NK-92 (cell line): ENCODE results near the gene MSN.

Experiments
- DNase-seq: peaks from one replicate; lab custom pipeline; 2025; ENCODE audit not compliant: unreplicated experiment; lab: John Stamatoyannopoulos, UW

The MSN gene

DNA sequence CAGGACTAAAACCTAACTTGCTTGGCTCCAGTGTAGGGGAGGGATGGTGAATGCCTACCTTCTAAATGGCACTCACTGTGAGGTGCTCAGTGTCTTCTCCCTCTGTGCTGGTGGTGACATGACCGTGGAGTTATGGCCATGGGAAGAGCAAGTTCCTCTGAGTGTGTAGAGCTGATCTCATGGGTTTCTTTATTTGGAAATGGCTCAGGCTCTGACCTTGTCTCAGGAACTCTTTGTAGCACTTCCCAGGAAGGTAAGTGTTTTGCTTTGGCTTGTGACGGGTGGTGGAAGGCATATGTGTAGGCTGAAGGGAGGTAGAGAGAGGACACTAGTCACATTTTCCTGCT is 6.4 kb downstream of the MSN start:
- no peak for DNase-seq

DNA sequence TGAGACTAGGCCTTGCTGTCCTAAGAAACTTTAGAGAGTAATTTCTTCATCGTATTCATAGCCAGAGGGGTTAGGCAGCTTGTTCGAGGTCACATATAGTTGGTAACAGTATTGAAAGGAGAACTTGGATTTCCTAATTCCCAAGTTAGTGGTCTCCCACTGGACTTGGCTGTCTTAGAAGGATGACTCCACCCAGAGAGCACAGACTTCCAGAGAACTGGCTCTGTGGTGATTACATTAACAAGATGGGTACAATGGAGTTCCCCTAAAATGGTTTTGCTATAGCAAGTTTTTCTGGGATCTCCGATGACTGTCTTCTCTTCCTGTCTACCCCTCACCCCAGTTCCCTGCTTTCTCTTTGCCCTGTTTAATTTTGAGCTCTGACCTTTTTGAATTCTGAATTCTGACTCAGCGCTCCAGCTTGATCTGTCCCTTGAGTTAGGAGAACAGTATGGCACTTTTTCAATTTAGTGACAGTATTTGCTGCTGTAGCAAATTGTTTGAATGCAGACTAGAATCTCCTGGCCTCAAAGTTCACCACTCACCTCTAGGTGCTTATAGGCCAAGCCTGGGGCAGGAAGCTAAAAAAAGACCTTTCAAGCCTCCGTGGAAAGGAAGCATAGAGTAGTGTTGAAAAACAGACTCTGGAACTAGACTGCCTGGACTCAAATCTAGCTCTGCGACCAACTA is 6.9 kb downstream of the MSN start:
- DNase-seq = no peak

DNA sequence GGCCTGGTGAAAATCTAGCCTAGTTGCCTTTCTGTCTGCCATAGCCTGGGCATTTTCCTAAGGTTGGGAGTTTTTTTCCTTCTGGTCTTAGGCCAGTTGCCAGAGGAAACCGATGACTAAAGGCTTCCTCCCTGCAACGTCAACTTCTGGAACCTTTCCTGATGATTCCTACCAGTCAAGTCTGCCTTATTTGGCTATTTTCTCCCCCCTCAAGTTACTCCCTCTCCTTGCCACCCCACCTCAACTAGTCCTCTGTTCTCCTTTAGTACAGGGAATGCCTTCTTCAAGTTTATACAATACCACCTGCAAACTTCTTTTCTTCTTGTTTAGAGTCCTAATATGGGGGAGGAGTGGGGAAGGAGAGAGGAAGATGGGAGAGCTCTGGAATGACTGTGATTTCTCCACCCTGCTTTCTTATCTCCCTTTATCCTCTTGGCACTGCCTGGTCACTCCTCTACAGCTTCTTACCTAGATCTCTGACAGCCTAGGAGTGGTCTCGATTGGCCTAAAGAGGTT is 10.6 kb downstream of the MSN start:
- DNase-seq = no peak

GRCh38 chrX:65679071-65679540 is 11.7 kb downstream of the MSN start:
- no peak for DNase-seq

GRCh38 chrX:65681810-65682209 is 14.4 kb downstream of the MSN start:
- DNase-seq = no peak

DNA sequence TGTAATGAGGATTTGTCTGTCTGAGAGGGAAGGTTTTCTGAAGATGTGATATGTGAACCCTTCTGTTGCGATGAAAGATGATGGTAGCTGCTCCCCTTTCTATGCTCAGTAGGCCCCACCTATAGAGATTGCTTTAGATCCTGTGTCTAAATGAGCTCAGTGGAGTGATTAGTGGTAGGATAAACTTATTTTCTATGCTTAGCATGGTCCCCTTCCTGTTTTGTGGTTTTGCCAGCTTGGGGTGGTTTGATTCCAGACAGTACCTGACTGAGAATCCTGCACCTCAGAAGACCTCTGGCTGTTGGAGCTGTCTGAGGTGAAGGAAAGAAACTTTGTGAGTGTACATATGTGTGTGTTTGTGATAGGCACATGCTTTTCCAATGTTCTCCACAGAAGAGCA is 17.7 kb downstream of the MSN start:
- DNase-seq = no peak

DNA sequence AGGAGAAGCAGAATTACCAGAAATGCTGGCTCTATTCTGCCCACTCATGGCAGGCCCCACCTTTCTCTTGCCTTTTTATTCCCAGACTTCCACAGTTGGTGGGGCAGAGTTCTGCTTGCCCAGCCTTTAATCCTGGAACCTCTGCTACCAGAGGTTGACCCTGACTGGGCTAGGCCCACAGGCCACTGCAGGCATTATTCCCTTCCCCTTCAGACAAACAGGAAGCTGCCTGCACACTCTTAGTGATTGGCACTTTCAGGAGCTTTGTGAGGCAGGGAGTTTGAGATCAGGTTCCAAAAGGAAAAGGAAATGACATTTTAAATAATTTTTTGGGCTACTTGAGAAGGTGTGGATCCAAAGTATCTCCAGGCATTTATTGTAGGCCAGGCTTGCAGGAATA is 18.8 kb downstream of the MSN start:
- DNase-seq = no peak

- no peak for DNase-seq
Observed at GRCh38 chrX:65687367-65687766, 19.9 kb downstream of the MSN start.

- DNase-seq = no peak
Observed at GRCh38 chrX:65688403-65688871, 21.0 kb downstream of the MSN start.

DNA sequence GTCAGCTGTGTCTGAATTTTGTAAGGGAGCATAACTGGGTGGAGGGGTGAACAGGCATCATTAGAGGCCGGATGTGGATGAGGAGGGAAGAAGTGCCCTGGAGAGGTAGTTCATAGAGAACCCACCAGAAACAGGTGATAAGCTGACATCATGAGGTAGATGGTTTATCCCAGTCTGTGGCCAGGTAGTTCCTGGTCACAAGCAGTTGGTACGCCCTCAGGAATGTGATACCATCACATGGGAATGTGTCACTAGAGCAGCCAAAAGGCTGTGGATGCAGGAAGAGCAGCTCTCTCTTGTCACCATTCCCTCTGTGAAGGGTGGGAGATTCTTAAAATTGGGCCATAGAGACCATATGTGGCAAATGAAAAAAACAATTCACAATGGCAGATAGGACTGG is 21.9 kb downstream of the MSN start:
- DNase-seq = no peak

GRCh38 chrX:65690057-65690855 is 22.8 kb downstream of the MSN start:
- no peak for DNase-seq

GRCh38 chrX:65695849-65696449 is 28.5 kb downstream of the MSN start:
- no peak for DNase-seq

GRCh38 chrX:65696613-65697012 is 29.2 kb downstream of the MSN start:
- DNase-seq = no peak

DNA sequence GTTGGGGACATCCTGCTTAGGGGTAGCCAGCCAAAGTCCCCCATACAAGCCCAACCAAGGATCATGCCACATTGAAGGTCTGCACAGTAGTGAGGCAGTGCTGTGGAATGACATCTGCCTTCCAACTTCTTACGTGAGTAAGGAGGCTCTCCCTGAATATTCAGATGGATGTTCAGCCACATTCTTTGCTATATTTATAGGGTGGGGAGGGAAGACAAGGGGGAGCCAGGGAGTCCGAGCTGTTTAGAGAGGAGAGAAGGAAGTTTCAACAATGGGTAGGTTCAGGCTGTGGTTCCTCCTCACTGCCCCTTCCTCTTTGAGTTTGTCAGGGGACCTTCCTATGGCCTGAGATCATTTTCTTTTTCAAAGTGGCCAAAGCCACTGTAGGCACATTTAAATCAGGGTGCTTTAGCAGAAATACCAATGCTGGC is 29.8 kb downstream of the MSN start:
- no peak for DNase-seq

GRCh38 chrX:65697915-65698796 is 30.7 kb downstream of the MSN start:
- DNase-seq = no peak

- DNase-seq = no peak
Observed at GRCh38 chrX:65702956-65703355, 35.5 kb downstream of the MSN start.

DNA sequence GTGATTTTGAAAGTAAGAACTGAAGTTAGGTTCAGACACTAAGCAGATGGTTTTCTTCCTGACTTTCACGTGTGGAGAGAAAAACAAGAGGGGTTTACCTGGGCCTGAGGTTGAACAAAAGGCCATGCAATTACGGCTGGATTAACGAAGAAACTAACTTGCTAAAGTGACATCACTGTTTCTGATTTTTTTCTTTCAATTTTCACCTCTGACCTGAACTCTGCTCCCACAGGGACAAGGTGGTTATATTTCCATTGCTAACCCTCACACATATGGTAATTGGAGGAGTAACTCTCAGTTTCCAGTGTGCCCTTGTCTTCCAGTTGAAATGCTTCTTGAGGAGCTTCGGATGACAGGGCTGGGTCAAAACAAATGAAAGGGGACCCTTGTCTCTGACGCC is 38.0 kb downstream of the MSN start:
- DNase-seq = no peak

- DNase-seq = no peak
Observed at GRCh38 chrX:65706041-65706828, 38.8 kb downstream of the MSN start.

GRCh38 chrX:65707151-65707550 is 39.7 kb downstream of the MSN start:
- DNase-seq = no peak
